Left hindlimb (tissue), 1 donor: ENCODE data around the gene ARHGEF39.
A peak's percentile ranks its signal among the peaks of the same experiment; 100 is the strongest.

ENCODE experiments used
- DNase-seq: peaks from one replicate; pipeline ENCODE4 v3.0.0-alpha.2; 2018

Gene ARHGEF39, protein sequence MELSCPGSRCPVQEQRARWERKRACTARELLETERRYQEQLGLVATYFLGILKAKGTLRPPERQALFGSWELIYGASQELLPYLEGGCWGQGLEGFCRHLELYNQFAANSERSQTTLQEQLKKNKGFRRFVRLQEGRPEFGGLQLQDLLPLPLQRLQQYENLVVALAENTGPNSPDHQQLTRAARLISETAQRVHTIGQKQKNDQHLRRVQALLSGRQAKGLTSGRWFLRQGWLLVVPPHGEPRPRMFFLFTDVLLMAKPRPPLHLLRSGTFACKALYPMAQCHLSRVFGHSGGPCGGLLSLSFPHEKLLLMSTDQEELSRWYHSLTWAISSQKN

DNA sequence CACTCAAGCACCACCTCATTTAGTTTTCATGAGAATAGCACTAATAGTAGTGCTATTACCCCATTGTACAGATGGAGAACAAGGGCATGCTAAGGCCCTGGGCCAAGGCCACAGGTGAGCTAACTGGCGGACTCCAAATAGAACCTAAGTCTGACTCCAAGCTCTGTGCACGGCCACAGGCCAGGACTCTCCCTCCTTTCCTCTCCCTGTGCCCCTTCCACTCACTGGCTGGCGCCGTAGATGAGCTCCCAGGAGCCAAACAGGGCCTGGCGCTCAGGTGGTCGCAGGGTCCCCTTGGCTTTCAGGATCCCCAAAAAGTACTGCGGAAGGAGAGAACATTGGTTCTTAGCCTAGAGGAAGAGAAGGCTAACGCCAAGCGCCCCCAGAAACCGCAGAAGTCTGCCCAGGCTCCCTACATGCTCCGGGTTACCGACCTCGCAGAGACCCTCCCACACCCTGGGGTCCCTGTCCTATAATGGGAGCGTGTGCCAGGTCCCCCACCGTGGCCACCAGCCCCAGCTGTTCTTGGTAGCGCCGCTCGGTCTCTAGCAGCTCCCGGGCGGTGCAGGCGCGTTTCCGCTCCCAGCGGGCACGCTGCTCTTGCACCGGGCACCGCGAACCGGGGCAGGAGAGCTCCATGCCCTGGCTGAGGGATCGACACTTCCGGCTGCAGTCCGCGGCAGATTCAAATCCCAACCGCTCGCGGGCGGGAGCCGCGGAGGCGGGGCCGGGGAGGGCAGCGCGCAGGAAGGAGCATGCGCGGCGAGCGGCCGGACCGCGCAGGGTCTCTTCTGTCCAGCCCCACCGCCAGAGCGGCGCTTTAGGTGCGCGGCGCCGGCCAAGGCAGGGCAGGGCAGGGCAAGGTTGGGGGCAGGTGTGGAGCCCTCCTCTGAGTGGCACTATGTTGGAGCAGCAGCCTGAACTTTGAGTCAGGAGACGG, at the start of gene ARHGEF39:
TSS of gene ARHGEF39 (minus strand) at position 665 of the 940 bp plus-strand sequence. CDS start at position 639, 26 bp downstream.
- peak; percentile 87 for DNase-seq

DNA sequence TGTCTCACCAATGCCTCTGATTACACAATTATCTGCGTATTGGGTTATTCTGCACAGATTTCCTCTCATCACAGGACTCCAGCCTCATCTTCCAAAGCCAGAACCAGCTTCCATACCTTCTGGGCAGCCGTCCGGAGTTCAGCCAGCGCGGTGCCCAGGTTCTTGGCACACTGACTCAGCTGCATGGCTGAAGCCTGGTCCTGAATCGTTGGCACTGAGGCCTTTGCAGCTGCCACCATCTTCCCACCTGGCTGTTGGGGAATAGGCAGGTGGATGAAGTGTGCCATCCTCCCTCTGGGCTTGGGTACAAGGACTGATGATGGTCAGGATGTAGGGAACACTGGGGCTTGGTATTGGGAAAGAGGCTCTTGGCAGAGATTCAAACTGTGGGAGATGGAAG, 49.1 kb upstream of the ARHGEF39 start:
- DNase-seq, result no peak

DNA sequence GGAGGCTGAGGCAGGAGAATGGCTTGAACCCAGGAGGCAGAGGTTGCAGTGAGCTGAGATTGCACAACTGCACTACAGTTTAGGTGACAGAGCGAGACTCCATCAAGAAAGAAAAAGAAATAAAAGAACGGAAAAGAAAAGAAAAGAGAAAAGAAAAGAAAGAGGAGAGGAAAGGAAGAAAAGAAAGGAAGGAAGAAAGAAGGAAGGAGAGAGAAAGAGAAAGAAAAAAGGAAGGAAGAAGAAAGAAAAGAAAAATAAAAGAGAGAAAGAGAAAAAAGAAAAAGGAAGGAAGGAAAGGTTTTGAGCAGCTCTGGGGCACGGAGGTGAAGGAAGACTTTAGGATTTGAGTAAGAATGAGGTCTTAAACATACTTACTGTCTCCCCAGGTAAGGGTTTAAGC, 48.6 kb upstream of the ARHGEF39 start:
- no peak for DNase-seq

DNA sequence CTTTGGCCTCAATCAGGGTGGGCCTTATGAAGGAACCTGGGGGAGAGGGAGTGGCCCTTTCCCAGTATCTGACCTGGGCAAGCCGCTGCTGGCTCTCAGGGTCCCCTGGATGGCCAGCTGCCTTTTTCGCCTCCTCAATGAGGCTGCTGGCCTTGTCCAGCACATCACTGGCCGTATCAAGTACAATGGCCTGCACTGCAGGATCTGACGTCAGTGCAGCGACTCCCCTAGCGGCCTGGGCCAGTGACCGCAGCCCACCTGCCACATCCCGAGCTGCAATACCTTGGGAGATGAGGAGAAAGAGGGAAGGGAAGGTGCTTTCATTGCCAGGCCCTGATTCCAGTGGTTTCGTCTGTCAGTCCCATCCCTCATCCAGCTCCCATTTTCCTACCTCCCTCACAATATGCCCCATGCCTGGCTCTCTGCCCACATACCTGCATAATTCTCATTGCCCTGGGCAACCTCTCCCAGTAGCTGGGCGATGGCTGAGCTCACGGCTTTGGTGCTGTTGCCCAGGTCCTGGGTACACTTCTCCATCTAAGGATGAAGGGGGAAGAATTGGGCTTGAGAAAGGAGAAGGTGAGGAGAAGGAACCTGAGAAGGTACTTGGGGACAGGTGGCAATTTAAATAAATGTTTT, 47.9 kb upstream of the ARHGEF39 start:
- DNase-seq, result no peak

DNA sequence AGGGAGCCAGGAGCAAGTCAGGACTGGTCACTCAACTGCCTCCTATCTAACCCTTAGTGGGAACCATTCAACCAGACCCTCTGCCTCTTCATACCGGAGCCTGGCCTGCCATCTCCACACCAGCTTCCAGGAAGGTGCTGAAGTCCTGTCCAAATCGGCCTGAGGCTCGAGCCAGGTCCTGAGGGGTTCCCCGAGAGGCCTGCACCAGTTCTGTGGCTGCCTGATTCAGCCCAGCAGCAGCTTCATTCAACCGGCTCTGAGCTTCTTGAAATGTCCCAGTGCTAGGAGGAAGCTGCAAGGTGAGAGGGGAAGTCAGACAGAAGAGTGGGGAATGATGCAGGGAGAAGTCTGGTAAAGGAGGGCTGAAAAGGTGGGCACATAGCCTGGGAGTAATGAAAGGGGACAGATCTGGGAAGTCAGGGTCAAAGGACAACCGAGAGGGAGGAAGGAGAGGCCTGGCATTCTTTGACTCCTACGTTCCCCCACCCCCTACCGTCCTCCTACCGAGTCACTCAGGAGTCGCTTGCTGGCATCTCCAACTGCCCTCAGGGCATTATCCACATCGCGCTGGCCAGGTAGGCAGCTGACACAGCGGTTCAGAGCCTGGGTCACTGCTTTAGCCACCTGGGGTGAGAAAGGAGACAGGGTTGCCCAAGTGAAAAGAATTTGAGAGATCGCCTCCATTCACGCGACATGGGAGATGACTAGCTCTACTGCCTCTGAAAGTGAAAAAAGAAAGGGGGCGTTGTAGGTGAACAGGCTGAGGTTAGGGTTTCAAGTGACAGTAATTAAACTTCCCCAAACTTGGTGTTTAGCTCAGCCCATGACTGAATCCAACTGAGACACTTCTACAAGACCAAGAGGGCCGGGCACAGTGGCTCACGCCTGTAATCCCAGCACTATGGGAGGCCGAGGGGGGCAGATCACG, 46.8 kb upstream of the ARHGEF39 start:
- DNase-seq, result no peak

DNA sequence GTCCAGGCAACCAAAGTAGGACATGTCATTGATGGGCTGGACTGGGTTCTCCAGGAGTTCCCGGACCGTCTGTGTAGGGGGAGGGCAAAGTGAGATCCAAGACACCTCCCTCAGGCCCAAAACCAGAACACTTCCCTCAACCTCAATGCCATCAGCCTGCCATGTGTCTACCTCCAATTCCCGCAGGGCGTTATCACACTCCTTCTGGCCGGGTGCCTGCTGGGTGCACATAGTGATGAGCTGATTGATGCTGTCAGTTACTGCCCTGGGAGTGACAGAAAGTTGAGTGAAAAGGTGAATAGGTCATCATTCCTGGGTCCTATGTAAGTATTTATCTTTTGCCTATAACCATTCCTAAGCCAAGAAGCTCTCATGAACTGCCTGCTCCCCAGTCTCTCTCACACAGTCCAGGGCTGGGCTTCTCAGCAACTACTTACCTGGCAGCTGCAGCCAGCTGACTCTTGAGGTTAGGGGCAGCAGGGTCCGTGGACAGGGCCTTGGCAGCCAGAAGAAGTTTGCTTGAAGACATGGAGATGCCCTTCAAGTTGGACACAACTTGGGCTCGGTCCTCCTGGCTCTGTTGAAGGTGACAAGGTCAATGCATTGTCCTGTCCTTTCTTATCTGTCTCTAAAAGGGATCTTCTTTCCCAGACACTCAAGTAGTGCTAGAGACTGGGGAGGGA, 46.0 kb upstream of the ARHGEF39 start:
- DNase-seq, result no peak

DNA sequence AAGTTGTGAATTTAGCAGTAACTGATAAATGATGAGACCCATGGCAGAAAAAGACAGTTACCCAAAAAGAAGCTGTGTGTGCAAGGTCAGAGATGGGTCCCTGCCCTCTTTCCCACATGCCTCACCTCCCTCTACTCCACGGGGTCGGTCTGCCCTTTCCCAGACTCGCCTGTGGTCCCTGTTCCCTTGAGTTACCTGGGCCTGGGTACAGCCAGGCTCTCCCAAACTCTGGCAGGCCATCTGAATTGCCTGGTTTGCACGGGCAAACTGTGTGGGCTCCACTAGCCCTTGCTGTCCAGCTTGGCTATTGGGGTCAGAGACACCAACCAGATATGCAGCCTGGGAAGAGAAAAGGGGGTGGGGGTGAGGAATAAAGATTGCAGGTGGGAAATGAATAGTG, 43.2 kb upstream of the ARHGEF39 start:
- no peak for DNase-seq

DNA sequence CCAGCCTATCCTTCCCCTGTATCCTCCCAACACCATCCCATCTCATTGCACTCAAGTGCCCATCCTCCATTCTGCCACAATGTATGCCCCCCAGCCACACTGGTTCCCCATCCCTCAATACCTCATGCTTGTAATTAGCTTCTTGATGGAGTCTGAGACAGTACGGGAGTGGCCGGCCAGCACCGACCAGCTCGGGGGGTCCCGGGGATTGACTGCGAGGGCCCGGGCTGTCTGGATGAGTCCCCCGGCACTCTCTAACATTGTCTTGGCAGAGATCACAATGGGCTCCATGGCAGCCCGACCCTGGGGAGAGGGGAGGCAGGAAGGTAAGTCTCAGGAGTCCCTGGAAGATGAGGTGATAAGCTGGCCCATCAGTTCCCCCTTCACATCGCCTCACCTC, 42.0 kb upstream of the ARHGEF39 start:
- no peak for DNase-seq

DNA sequence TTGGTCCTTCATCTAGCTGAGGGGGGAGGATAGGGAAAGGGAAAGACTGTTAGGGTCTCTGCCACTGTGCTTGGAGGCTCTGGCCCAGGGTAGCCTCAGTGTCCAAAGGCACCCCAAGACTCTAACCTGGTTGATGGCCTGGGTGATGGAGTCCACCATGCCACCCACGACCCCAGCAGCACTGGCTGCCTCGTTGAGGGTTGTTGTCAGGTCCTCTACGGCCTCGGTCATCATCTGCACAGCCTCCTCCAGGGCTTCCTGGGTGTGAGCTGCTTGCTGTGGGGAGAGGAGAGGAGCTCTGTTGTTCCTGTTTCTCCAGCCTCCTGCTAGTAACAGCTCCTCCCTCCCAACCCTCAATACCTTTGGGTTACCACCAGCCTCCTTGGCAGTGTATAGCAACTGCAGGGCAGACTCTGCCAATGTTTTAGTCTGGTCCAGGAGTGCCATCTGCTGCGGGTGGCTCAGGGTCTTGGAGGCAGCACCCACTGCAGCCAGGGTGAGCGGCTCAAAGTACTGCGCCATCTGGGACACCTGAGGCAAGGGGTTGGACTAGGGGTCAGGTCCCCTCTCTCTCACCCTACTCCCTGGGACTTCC, 40.9 kb upstream of the ARHGEF39 start:
- DNase-seq, result no peak

DNA sequence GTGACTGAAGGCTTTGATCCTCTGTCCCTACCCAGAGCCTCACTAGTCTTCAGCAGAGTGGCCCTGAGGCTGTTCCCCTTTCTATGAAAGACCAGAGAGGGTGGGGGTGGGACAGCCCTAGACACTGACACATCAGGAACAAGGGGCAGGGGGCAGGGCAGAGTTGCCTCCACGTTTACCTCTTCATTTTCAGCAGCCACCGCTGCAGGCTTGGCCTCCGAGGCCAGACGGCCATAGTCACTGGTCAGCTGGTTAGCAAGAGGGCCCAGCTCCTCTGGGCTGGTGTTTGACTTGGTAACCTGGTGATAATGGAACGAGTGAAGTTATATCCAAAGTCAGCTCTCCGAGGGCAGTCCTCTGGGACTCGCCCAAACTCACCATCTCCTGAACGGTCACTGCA, 40.4 kb upstream of the ARHGEF39 start:
- DNase-seq, result no peak

DNA sequence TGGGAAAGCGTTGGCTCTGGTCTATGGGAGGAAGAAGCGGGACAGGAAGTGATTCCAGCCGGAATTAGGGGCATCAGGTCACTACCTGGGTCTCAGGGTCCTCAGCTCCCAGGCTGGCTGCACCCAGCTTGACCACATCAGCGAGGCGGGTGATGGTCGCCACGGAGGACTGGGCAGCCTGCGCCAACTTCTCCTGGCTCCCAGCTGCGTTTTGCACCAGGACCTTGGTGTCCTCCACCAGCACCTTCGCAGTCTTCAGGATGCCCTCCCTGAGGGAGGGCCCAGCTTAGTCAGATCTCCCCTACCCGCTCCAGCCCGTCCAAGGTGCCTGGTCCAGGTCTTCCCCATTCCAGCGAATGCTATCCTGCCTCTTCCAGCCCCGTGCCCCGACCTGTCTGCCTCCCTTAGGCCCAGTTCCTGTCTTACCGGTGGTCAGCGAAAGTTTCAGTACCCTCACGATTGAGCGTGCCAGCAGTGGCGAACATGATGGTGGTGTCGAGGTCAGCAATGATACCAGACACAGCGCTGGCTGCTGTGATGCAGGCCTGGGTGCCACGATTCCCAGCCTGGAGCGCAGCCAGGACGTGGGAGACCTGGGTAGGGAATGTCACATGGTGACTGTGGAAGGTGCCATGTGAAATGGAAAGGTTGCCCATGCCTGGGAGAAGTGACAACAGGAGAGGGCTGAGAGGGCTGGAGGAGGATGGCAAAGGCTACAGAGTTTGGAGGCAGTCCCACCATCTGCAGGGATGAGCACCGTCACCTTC, 39.1 kb upstream of the ARHGEF39 start:
- no peak for DNase-seq

DNA sequence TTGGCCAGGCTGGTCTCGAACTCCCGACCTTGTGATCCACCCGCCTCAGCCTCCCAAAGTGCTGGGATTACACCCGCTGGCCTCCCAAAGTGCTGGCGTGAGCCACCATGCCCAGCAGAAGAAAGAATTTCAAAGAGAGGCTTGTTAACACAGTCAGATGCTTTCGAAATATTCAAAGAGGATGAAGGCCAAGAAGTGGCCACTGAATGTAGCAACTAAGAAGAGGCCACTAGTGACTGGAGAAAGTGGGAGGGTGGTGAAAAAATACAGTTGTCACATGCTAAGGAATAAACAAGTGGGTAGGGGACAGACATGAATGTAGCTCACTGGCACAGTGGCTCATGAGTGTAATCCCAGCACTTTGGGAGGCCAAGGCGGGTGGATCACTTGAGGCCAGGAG, 37.7 kb upstream of the ARHGEF39 start:
- no peak for DNase-seq

DNA sequence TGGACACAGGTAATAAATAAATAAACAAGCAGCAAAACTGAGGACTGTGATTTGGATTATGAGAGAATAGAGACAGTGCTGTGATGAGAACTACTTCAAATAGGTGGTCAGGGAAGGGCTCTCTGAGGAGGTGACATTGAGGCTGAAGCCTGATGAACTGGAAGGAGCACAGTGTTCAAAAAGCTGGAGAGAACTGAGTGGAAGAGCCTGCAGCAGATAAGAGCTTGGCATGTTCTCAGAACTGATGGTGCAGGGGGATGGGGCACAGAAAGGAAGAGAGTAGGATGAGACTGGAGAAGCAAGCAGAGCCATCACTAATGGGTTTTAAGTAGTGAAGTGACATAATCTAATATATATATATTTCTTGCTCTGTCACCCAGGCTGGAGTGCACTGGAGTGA, 35.9 kb upstream of the ARHGEF39 start:
- no peak for DNase-seq

DNA sequence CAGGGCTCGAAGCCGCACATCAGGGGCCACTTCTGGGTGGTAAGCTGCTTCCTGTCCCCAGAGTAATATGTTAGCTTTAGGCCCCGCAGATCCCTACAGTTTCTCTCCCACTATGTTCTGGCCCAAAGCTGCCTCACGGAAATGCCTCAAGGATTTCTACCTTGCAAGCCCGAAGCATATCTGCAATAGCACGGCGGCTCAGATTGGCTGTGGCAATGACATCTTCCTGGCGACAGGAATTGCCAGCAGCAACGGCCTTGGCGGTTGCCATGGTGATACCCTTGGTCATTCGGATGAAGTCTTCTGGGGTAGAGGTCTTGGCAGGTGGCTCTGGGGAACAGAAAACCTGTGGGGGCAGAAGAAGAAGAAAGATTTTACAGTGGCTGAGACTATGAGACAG, 35.0 kb upstream of the ARHGEF39 start:
- DNase-seq, result no peak

DNA sequence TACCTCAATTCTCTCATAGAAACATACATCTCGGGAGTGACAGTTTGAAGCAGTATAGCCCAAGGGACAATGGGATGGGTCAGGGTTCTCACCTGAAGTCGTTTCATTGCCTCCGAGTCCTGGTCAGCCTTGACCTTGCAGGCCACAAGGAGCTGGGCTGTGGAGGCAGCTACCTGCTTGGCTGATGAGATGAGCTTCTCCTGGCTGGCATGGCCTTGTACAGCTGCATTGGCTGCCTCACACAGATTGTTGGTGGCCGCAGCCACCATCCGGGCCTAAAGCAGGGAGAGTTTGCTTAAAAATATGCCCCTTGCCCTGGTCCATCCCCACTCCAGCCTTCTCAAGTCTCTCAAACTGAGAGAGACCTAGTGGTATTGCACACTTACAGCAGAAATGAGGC, 33.2 kb upstream of the ARHGEF39 start:
- no peak for DNase-seq

DNA sequence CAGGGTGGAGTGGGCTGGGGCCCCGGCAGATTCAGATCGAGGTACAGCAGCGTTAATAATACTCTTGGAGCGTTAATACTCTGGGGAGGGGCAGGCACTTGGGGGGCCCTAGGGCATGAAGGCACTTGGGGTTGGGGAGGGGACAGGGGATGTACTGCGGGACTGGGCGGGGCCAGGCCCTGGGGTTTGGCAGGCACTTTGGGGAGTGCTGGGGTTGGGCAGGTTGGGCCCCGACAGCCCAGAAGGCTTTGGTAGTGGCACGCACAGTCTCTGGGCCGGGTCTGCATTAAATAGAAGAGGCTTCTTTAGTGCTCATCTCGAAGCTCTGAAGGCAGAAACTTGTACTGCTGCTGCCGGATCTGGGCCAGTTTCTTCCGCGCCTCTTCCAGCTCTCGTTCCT, 32.5 kb upstream of the ARHGEF39 start:
- no peak for DNase-seq

DNA sequence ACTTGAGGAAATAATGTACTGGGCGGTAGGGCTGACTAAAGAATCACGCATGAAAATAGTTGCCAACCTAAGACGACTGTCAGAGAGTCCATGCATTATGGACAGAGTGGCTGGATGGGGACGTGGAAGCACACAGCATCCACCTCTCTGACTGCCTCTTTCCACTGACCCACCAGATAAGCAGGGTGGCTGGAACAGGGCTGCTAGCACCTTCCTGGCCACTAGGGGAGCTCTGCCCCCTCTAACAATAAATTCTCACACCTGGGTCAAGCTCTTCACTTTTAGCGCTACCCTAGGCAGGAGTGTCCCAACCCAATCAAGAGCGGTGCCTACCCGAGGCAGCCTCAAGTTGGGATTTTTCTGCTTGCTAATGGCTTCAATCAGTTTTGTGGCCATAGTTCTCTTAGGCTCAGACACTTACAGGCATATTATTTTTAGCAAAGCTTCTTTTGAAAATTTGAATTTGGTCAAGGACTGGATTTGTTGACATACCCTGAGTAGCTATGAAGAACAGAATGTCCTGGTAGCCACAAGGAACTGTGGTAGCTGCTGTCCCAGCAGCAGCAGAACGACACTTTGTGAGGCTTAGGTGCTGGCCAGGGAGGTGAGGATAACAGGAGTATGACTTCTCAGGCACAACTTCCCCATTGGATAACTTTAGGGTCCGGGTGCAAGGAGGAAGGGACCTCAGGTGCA, 31.7 kb upstream of the ARHGEF39 start:
- no peak for DNase-seq

DNA sequence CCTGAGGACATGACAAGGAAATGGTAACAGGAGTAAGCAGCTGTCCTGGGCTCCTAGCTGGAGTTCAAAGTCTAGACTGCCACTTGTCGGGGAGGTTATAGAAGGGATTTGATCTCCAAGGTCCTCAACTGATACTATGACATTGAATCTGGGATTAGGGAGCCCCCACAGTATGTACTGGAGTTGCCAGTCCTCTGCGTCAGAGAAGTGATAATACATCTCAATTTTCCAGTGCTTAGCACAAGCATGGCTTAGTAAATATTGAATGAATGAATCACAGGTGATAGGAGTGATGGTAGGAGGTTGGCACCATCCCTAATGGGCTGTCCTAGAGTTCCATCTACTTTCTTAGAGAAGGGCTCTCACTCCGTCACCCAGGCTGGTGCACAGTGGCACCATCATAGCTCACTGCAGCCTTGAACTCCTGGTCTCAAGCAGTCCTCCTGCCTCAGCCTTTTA, 31.0 kb upstream of the ARHGEF39 start:
- DNase-seq, result no peak

DNA sequence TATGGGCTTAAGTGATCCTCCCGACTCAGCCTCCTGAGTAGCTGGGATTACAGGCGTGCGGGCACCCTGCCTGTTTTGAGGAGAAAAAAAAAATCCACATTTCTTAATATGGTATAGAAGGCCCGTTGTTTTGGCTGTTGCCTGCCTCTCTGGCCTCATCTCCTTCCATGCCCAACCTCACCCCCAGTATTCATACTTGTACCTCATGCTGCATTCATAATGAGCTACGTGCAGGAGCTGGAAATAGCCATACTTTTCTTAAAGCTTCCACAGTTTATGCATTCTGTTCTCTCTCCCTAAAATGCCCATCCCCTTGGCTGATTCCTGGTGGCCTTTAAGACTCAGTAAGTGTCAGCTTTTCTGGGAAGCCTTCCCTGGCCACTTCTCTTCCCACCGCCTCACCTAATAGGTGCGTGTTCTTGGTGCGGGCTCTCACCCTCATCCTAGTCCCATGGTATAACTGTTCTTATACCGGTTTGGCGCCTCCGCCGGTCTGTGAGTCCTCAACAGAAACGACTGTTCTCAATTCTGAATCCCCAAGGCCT, 26.8 kb upstream of the ARHGEF39 start:
- DNase-seq, result no peak

DNA sequence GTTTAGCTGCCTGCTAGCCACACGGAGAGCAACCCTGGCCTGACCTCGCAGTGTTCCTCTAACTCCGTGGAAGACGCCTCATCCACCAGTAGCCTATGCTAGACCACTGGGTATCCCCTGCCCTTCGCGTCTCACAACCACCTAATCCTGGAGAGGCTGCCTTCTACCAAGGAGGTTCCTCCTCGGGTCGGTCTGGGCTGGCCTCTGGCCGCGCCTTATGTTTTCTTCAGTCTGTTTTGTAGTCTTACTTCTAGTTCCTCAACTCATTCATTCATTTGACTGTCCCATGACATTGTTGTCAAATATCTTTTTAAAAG, 26.3 kb upstream of the ARHGEF39 start:
- no peak for DNase-seq
